Left lobe of liver (tissue), 2 donors: ENCODE measurements around the gene PDZD2. TPM values are rescaled to one million over a fixed set of nuclear protein-coding genes. Genes with fewer than 3 reads are reported as not detected.

Experiments used
- ATAC-seq: fragments of 200-7000 bp; cut with Tn5 transposase; one replicate; pipeline ENCODE4 v1.9.1; 2020; ENCODE audit warnings: mild to moderate bottlenecking, moderate library complexity
- DNase-seq: peaks from one replicate; pipeline ENCODE4 v3.0.0-alpha.2; 2020; ENCODE audit warnings: low spot score
- total RNA-seq: library from RNA; stranded (reverse); gene quantifications from one replicate; pipeline ENCODE4 v1.2.1, GENCODE V29; 2021
- donor health status: DM: no; HTN: no; CAD: no; lungs with moderate emphysema.
- donor health status: DM: no; HTN: yes; CAD: no.

Gene PDZD2
- total RNA-seq, 1 donor from 2014 or later: 0.63 TPM

DNA sequence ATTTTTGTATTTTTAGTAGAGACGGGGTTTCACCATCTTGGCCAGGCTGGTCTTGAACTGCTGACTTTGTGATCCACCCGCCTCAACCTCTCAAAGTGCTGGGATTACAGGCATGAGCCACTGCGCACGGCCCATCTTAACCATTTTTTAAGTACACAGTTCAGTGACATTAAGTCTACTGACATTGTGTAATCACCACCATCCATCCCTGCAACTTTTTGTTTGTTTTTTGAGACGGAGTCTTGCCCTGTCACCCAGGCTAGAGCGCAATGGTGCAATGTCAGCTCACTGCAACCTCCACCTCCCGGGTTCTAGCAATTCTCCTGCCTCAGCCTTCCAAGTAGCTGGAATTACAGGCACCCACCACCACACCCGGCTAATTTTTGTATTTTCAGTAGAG, 480.0 kb downstream of the PDZD2 start:
- DNase-seq (peak; percentile 55), ATAC-seq (peak; percentile 85)

DNA sequence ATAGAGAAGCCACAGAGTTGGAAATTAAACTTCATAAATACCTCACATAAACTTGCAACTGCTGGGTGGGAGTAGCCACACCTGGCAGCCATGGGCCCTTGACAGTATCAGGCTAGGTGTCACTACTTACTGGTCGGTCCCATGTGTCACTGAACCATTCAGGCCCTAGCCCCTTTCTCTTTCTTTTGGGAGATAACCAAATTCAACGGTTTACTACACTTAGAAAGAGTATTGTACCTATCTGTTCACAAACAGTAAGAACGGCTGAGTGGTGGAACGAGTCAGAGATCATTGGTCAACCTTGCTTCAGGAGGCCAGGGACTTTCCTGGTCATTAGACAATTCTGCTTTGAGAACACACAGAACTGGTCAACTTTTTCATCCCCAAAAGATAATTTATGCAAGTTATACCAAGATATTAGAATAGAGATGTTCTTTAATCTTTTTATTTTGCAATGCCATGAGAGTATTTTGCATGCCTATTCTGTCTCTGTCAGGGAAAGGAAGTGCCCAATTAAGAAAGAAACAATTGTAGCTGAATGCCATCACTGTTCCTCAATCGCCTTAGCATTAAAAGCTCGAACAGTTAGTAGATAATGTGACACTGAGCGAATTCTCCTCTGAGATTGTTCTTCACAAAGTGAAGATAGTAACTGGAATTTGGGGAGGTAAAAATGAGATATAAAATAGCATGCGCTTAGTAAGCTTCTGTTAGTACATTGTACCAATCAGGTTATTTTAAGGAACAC, 484.3 kb downstream of the PDZD2 start:
- peak; percentile 16 for ATAC-seq
- no peak for DNase-seq

DNA sequence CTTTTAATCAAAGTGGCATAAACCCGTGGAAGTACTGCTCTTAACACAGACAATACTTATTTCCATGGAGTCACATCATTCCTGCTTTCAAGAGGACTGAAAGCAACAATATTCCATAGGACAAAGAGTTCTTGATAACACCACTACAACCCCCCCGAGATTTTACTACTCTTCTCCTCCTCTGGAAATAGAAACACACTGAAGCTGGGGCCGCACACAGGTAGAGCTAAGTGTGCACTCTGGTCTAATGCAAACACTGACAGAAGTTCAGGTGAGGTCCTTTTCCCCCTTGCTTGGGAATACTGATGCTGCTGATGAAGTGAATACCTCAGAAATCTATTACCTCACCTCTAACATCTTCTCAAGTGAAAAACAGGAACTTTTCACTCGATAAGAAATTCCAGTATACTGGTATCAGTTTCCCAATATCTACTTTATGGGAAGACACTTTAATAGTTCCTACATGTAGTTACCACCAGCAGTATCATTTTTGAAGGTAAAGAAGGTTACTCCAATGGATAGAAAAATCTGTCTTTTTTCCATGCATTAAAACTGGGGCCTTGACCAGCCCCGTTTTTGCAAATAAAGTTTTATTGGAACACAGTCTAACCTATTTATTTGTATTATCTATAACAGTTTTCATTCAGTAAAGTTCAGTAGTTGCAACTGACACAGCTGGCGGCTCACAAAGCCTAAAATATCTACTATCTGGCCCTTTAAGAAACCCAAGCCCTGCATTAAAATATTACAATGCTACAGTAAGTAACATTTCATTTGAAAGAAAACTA, 485.2 kb downstream of the PDZD2 start:
- DNase-seq (no peak), ATAC-seq (no peak)

- DNase-seq: no peak
- ATAC-seq: peak; percentile 43
Measured at GRCh38 chr5:32126691-32127090, 487.8 kb downstream of the PDZD2 start.

- ATAC-seq (peak; percentile 59), DNase-seq (no peak)
Measured at GRCh38 chr5:32127711-32128110, 488.8 kb downstream of the PDZD2 start.

DNA sequence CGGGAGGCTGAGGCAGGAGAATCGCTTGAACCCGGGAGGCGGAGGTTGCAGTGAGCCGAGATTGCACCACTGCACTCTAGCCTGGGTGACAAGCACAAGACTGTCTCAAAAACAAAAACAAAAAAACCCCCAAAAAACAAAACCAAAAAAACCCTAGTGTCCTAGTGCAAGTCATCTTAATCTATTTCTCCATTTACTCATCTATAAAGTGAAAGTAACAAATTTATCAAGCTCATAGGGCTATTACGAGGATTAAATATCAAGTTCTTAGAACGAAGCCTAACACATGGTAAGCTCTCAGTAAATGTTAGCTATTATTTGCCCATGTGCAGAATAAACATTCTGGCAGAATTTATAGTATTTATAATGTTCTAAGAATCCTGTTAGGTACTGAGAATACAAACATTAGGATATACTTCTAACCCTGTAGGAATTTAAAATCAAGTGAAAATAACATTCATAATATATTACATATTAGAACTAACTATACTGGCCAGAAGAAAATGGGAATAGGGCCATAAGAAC, 490.2 kb downstream of the PDZD2 start:
- ATAC-seq: no peak
- DNase-seq: no peak

DNA sequence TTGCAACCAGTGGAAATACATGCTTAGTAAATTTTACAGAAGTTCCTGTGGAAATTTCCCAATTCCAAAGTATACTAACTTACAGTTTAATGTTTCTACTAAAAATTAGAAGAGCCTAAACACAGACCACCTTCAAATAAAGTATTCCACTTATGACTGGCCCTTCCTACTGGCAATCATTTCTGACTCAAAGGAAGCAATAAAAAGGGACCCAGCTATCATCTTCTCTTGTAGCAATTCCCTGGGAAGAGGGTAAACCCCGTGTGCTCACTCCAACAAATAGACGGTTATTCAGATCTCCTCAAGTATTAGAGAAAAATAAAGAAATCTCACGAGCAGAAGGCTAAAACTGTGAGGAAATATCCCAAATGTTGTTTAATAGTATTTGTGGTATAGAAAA, 491.9 kb downstream of the PDZD2 start:
- no peak for ATAC-seq
- no peak for DNase-seq

GRCh38 chr5:32131604-32132003, 492.7 kb downstream of the PDZD2 start:
- DNase-seq: no peak
- ATAC-seq: no peak

GRCh38 chr5:32132757-32133156, 493.8 kb downstream of the PDZD2 start:
- no peak for DNase-seq
- no peak for ATAC-seq

DNA sequence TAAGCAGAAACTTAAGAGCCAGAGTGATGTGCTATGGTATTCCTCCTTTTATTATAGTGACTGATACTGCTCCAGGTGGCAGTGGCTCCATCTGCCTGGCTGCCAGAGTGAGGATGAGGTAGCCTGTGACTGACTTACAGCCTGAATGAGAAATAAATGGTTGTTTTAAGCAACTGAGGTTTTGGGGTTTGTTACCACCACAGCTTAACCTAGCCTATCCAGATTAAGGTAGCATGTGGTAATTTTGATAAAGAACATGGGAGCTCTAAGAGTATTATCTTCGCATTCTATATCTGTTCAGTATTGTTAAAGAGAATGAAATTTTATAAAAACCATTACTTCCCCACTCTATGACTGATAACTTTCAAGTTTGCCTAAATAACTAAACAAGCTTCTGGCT, 496.2 kb downstream of the PDZD2 start:
- DNase-seq: no peak
- no peak for ATAC-seq

- ATAC-seq (no peak), DNase-seq (no peak)
Measured at GRCh38 chr5:32136342-32136741, 497.4 kb downstream of the PDZD2 start.

- no peak for ATAC-seq
Measured at GRCh38 chr5:32138839-32139493, 500.0 kb downstream of the PDZD2 start.

DNA sequence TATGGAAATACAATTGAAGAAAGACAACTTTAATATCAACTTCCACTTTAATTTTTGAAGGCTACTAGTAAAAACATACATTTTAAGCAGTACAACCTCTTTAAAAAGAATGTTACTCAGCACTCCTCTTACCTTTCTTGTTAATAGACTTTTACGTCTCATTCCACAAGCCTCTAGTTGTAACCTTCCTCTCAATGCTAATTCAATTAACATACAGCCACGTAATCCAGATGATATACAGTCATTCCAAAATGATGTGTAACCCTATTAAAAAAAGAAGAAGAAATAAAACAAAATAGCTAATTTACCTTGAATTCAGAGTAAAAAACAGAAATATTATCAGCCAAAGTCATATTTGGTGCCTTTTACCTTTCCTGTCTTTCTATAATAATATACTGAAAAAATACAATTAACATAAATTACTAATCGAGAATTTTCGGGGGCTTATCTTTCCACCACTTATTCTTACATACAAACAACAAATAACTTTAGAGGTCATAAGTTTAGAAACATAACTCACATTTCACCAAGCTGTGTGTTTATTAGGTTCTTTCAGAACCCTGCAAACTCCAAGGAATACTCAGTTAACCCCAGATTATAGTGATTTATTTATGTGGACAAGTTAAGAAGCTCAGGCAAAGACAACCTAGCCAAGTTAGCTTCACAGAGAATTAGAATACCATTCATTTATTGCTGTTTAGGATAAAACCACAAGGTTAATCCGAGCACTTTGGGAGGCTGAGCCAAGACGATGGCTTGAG, 504.9 kb downstream of the PDZD2 start:
- no peak for DNase-seq
- no peak for ATAC-seq

More at GRCh38 chr5:32138839-32139493, 500.0 kb downstream of the PDZD2 start:
- DNase-seq: no peak

GRCh38 chr5:32144378-32145207, 505.7 kb downstream of the PDZD2 start:
- ATAC-seq (peak; percentile 65), DNase-seq (peak; percentile 71)

DNA sequence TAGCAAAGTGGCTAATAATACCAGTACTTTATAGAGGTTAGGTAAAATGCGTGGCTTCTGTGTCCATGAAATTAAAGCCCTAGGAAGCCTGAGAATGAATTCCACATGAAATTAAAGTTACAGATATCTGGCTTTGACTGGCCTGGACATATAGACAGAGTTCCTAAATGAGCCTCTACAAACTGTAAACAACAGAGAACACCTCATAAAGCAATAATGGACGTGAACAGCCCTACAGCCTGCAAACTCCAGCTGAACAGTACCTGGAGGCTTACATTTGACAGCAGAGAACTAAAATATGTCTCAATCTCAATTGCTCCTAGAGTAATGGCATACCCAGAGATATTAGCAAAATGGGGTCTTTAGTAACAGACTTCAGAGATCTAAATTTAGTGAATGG, 506.4 kb downstream of the PDZD2 start:
- ATAC-seq (no peak), DNase-seq (no peak)

DNA sequence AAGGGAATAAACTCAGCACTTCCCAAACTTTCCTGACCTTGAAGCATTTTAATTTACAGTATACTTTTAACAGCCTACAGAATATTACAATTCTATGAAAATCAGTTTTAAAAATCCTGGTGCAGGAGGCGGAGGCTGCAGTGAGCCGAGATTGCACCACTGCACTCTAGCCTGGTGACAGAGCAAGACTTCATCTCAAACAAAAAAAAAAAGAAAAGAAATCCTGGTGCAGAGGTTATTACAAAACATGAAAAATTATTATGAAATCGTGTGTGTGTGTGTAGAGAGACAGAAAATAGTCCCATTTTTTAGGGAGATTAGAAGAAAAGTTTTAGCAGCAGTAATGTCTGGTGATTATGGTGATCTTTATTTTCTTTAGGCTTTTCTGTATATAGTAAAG, 508.3 kb downstream of the PDZD2 start:
- ATAC-seq: peak; percentile 47
- no peak for DNase-seq

- DNase-seq (no peak), ATAC-seq (peak; percentile 80)
Measured at GRCh38 chr5:32147959-32148358, 509.0 kb downstream of the PDZD2 start.

GRCh38 chr5:32150366-32150765, 511.4 kb downstream of the PDZD2 start:
- ATAC-seq: no peak
- no peak for DNase-seq

DNA sequence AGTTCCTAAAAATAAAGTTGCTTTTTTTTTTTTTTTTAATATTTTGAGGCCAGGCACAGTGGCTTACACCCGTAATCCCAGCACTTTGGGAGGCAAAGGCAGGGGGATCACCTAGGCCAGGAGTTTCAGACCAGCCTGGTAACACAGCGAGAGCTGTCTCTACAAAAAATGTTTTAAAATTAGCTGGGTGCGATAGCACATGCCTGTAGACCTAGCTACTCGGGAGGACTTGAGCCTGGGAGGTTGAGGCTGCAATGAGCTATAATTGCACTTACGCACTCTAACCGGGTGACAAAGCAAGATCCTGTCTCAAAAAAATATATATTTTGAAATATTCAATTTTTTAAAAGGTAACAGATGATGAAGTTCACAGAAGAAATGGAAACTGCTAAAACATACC, 512.3 kb downstream of the PDZD2 start:
- ATAC-seq (no peak), DNase-seq (no peak)

GRCh38 chr5:32153723-32154122, 514.8 kb downstream of the PDZD2 start:
- no peak for DNase-seq

More at GRCh38 chr5:32153723-32154122, 514.8 kb downstream of the PDZD2 start:
- ATAC-seq: peak; percentile 66
